GM18861 (cell line): ENCODE results near the gene TMA7B.

ENCODE experiments used
- ATAC-seq: cut with Tn5 transposase; IDR thresholded peaks from one replicate; pipeline ENCODE4 v1.9.1; 2021; ENCODE audit not compliant: unreplicated experiment

Gene TMA7B

DNA sequence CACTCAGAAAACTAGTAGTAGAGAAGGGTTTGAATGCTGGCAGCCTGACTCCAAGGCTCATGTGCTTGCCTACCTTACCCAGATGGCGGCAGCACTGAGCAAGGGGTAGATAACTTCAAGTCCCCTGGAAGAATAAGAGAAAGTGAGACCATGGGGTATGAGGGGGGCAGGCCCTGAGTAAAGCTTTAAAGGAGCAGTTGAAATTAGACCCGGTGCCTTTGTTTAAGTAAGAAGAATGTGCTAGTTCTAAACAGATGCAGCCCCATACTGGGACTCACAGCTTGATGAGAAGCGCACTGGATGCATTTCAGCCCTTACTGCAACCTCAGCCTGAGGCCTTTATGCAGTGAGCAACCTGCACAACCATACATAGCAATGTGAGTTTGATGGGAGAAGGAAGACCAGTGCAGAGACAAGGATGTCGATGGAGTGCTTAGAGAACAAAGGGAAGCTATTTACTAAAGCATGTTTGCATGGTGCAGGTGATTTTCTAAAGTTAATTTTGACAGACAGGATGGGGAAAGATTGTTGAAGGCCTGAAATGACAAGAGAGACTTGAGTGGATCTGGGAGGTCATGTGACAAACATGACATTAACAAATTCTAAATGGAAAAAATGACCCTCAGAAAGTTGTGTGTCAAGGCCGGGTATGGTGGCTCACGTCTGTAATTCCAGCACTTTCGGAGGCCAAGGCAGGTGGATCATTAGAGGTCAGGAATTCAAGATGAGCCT, 27.1 kb upstream of the TMA7B start:
- ATAC-seq, result no peak

DNA sequence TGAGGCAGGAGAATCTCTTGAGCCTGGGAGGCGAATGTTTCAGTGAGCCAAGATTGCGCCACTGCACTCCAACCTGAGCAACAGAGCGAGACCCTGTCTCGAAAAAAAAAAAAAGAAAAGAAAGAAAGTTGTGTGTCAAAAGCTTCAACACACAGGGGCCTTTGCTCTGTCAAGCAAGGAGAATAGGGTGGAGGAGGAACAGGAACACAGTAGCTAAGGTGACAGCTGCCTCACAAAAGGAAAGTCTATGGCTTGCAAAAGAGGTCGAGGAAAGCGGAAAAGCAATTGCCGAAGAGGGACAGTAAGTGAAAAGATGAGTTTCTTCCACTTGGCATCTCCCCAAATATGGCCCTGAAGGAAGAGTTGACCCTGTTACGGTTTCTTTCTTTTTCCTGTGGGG, 26.5 kb upstream of the TMA7B start:
- no peak for ATAC-seq

DNA sequence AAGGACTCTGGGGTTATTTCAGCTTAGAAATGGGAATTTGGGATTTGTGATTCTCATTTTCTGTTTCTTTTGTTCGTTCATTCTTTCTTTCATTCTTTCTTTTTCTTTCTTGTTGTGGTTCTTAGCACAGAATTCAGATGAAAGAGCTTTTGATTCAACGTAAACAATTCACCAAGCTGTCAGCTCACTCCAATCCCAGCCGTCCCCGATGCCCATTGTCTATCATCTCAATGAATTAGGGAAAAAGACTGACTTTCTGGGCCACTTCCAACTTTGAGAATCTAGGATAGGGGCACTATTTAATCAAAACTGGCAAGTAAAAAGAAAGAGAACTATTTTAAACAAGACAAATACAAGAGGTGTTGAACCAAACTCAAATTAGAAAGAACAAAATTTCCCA, 25.1 kb upstream of the TMA7B start:
- no peak for ATAC-seq

DNA sequence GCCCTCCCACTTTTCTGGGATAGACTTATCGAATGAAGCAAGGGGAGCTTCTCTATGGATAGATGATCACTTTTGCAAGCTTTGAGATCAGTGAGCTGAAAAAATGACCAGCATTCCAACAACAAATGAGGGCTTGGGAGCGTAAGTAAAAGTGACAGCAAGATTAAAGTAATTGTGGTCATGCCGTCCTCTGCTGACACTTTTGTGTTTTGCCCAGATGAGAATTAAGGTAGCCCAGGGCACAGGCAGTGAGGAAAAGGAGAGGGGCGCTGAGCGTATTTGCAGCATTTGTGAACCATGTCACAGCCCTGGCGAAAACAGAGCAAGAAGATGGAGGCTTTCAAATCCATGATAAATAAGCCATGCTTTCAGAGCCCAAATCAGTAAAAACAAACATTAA, 24.6 kb upstream of the TMA7B start:
- no peak for ATAC-seq

DNA sequence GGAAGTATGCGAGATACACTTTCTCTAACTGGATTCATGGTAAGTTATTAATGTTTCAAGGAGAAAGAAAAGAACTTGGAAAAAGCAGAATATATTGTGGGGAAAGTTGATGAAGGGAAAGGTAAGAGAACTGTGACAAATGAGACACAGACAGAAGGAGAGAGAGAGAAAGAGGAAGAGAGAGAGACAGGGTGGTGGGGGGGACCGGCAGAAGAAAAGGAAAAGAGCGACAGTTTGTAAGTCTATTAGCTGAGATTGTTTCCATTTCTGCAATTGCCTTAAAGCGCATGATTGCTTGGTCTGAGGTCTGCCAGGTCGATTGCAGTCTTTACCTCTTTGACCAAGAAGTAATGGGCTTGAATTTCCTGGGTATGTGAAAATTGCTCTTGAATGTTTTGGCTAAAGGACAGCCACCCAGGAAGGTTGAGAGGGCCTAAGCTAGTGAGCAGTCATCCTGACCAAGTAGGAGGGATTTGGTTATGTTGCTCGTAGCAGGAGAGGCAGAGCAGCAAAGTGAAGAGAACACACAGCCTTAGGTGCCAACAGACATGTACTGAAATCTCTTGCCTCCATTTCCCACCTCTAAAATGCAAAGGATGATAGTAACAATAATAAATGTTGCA, 23.6 kb upstream of the TMA7B start:
- no peak for ATAC-seq

DNA sequence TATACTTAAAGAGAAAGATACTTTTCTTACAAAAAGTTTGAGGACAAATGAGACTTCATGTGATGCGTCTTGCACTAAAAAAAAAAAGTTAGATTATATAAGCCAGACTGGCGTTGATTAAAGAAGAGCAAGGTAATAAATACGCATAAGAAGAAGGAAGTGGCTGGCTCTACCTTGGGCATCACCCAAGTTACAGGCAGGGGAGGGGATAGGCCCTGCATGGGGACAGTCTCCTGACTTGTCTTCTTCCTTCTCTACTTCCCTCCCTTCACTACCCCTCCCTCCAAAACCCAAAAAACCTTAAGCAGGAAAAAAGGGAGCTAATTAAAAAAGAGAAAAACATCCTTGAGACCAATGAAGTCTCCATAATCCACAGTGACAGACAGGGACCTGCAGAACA, 22.3 kb upstream of the TMA7B start:
- ATAC-seq, result no peak

DNA sequence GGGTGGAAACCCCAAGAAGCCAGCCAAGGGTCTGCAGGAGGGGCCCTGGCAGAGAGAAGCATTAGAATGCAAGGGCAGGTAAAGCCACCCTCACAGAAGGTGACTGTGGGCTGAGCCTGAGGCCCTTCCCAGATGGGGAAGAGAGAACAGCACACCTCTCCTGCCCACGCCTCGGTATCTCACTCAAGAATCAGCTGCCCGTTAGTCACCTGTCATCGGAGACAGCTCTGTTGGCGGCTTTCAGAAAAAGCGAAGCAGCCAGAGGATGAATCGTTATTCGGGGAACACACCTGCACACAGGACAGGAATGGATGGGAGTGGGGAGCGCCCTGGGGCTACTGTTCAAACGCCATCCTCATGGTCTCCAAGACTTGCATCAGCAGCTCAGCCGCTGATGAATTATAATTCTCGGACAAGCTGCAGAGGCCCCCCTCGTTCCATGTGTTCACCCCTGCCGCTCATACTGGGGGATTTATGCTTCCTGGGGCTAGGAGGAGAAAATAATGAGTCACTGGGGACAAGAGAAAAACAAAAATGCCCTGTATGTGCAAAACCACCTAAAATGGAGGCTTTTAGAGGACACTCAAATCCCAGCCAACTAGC, 21.6 kb upstream of the TMA7B start:
- ATAC-seq, result no peak

DNA sequence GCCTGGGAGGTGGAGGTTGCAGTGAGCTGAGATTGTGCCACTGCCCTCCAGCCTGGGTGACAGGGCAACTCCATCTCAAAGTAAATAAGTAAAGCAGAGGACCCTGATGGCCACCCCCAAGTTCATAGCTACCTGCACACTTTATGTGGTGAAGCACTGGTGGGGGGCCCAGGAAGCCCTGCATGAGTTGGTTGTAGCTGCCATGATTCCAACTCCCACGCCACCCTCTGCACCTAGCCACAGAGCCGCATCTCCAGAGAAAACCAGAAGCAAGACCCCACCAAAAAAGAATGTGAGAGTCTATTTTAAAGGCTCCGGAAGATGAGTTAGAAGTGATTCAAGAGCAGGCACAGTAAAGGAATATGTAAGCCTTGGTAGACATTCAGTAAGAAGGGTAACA, 20.4 kb upstream of the TMA7B start:
- ATAC-seq, result no peak

DNA sequence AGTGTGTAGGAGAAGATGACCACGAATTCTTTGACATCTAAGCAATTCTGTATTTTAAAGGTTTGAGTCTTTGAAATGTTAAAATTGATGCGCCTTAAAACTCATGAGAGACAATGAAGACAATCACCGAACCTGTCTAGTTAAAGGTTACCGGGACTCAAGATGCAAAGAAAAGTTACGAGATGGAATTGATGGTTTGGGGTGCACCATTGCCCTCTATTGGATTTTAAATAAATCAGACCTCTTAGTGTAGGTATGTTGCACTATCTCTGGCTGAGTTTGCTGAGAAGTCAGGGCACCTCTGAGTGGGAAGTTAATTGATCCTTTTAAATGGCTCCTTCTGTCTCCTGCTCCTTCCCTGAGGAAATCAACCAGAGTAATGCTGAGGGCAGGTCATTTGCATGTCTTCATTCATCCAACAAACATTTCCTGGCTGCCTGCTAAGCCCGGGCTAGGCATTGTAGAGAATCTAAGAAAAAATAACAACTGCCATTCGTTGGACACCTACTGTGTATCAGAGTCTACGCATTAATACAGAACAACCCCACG, 19.4 kb upstream of the TMA7B start:
- no peak for ATAC-seq

DNA sequence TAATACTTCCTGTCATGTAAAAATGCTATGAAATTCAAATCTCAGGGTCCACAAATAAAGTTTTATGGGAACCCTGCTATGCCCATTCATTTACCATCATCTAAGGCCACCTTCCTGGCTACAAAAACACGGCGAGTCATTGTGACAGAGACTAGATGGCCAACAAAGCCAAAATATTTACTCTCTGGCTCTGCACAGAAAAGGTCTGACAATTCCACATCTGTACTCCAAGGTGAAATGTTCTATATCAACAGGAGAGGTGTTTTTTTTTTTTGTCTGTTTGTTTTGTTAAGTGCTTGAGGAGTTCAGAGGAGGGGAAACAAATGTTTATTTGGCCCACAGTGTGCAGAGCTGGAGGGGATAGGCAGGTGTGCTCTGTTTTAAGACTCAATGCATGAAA, 18.6 kb upstream of the TMA7B start:
- ATAC-seq, result no peak

DNA sequence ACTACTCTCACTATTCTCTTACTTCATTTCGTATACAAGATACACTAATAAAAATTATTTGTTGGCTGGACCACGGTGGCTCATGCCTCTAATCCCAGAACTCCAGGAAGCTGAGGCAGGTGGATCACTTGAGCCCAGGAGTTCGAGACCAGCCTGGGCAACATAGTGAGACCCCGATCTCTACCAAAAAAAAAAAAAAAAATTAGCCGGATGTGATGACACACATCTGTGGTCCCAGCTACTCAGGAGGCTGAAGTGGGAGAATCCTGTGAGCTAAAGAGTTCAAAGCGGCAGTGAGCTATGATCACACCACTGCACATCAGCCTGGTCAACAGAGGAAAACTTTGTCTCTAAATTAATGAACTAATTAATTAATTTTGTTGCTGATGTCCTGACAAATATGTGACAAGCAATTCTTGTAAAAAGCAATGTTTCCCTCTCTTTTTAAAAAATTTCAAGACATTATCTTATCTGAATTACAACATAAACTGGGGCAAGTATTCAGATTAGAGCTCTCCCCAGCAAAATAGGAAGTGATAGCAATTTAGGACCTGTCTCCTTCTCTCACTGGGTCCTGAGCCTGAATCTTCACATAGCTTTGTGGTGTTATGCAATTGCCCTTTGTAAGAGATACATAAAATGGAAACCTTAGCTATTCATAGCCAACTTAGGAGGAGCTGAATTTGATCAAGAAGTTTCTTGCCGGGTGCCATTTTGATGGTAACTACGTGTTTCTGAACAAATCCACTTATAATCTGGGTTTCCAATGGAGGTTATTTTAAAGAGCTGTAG, 17.6 kb upstream of the TMA7B start:
- ATAC-seq, result no peak

DNA sequence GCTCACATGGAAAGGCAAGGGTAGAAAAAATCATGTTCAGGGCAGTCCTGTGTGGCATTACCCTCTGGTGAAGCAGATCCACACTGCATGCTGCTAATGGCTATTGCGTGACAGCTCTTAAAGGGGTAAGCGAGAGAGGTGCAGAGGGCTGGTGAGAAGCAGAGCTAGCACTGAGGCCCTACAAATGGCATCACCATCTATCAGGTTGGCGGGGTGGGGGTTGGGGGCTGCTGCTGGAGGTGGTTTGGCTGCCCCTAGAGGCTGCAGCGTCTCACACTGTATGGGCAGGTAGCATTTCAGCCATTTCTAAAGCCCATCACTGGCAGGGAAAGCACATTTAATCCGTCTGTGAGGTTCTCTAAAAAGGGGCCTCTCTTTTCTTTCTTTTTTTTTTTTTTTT, 16.9 kb upstream of the TMA7B start:
- no peak for ATAC-seq

DNA sequence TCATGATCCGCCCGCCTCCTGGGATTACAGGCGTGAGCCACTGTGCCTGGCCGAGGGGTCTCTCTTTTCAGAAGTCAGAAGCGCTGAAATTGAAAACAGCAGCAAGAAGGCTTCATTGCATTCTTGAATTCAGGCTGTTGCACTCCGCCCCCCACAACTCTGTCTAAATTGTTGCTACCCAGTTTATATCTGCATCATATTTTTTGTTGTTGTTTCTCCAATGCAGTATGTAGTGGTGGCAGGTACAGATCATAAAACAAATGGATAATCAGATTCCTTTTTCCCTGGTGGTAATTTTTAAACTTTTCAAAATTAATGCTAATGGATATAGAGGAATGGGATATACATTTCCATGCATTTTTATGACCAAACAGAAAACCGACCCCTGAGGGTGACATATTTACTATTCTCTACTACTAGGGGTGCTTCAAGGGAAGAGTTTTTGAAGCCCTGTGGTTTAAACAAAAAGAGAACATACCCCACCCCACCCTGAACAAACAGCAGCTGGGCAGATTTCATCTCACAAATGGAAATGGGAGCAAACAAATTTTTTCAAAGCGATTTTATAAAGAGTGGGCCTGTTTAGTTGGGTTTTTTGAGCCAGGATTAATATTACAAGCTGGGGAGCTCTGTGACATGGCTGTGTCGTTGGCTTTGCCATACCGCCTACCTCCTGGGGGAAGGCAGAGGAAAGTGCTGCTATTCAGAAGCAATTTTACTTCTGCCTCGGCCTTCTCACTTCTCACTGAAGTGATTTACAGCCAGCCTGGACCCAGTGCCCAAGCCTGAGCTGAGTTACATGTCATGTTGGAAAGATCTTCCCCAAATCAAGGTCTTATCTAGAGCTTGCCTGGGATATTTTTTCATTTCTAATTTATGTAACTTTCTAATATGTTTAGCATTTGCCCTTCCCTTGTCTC, 16.0 kb upstream of the TMA7B start:
- no peak for ATAC-seq

DNA sequence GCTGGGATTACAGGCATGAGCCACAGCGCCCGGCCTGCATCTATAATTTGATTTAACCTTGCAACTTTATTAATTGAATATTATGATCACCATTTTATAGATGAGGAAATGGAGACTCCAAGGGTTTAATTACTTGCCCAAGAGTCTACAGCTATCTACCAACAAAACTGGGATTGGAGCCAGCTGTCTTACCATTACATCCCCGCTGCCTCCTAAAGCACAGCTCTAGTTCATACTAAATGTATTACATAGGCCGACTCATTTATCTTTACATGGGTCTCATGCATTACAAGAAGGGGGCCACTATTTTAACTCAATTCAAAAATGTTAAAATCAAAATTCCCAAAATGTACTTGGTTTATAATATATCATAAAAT, 14.1 kb upstream of the TMA7B start:
- no peak for ATAC-seq

DNA sequence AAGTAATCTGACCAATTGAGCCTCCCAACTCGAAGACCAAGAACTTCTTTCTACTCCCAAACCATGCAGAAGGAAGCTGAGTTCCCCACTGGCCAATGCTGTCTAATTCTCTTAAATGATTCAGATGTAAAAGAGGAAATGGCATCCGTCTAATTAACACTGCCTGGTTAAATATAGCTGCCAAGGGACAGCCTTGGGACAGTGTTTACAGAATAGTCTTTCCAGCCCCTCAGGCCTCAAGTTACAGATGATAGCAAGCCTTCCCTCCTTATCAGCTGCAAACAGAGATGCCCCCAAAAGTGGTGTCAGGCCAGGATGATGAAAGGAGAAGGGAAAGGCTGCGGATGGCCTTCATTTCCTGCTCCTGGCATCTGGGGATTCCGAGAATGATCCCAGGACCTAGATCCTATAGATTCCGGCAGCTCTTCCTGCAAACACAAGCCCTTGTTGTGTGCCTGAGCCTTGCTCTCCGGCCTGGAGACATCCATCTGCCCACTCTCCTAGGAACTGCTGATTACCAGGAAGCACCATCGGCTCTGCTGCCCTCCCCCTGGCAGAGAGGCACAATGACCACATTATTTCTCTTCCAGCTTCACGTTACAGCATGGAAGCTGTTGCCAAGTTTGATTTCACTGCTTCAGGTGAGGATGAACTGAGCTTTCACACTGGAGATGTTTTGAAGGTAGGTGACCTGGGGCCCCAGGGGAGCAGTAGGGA, 13.5 kb upstream of the TMA7B start:
- no peak for ATAC-seq

DNA sequence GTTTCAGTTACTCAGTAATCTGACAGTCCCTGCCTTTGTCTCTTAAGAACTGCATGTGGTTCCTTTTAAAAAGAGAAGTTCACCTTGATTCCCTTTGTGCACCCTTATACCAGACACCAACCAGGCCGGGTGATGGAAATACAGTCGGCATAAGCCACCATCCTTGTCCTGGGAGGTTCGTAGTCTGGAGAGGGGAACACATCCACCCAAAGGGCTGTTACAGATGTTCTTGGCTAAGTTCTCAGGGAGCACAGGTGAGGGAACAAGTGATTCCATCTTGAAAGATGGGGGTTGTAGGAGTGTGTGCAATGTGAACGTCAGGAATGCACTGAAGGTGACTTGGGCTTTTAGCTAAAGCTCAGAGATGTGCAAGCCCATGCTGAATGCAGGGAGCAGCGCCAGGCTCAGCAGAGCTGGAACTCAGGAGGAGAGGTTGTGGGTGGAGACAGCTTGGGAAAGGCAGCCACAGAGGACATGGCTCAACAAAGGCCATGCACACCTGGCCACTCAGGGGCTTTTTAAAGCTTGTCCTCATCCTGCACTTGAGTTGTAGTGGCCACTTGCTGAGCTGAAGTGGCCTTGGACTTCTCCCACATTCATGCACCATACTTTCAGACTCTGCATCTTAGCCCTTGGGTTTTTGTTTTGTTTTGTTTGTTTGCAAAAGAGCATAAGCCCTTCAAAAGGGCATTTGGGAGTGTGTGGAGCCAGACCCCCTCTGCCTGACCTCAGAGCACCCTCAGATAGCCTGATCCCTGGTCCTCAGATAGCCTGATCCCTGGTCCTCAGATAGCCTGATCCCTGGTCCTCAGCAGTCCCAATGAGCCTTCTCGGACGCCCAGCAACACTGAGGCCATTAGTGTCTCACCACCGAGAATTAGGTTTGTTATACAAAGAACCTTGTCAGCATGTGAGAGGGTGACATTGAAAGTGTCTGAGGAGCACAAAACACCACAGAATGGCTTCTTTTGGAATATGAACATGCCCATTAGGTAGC, 12.7 kb upstream of the TMA7B start:
- no peak for ATAC-seq

DNA sequence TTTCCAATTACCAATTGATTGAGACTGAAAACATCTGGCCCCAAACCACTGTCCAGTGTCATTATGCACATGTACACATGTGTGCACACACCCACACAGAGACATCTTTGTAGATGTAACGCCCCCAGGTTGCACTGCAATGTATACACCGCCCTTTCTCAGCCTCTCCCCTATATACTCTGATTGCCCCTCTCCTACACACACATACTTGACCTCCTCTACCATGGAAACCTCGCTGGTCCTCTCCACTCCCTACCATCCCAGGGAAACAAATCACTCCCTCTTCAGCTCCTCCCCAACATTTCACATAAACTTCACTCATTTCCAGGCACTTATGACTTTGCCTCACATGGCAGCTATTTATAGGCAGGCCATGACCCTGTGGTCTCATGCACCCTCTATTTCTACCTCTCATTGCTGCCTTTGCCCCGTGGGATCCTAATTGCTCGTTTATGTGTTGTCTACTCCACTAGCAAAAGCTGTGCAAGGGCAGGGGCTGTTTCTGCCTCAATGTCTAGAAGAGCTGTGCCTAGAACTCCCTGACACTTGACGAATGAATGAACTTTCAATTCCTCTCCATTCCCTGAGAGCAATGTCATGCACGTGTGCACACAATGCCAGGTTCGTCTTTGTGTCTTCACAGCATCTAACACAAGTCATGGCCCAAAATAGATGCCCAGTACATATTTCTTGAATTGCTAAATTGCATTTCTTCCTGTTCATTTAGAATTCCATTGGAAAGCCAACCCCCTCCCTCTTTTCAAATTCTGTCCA, 10.0 kb upstream of the TMA7B start:
- no peak for ATAC-seq
